HepG2 (cell line): Measurements from ENCODE around the gene ALPI. TPM values are rescaled to one million over a fixed set of nuclear protein-coding genes. Genes with fewer than 3 reads are reported as not detected.

Experiments used
- ATAC-seq: fragments of 200-7000 bp; cut with Tn5 transposase; 3 replicates; pipeline ENCODE4 v1.9.1; 2020; ENCODE audit warnings: mild to moderate bottlenecking, moderate library complexity
- BruUV-seq: library from RNA; stranded (reverse); fragments of 400-500 nt; replicated peaks from 2 replicates; lab custom pipeline; 2021; lab: Mats Ljungman, UMichigan
- CTCF ChIA-PET: fragments of 300-600 bp; formaldehyde crosslinking; extraction: SDS; loops from one replicate; lab custom pipeline; 2021; ENCODE audit warnings: low total read pairs, inconsistent platforms, low intra/inter-chr PET ratio; lab: Yijun Ruan, JAX
- POLR2A ChIA-PET: fragments of 350-600 bp; sonication (Branson Sonifier 250); formaldehyde crosslinking; loops from one replicate; lab custom pipeline; 2020; ENCODE audit warnings: antibody characterized with exemption, inconsistent platforms; lab: Yijun Ruan, JAX
- DNase-seq: peaks from one replicate; pipeline ENCODE4 v3.0.0-alpha.2; 2015; ENCODE audit warnings: low spot score
- FAIRE-seq: peaks from 3 replicates; lab custom pipeline; 2011; peaks lifted over from hg19 to GRCh38; lab: Jason Lieb, UNC
- H2AFZ ChIP-seq: one replicate; pipeline ENCODE4 v1.6.1; 2011; ENCODE audit warnings: low read length, inconsistent platforms
- H3K27ac ChIP-seq: fragments of 300-600 bp; 3 replicates; pipeline ENCODE4 v1.8.0; 2011; ENCODE audit warnings: mixed run types, mild to moderate bottlenecking, mixed read lengths, low read length, inconsistent platforms; ENCODE audit not compliant: insufficient read depth; ENCODE audit errors: extremely low read length
- H3K27me3 ChIP-seq, 2 experiments: fragments of 200-600 bp in 1 of 2; 2 replicates in 1 of 2; 3 replicates in 1 of 2; pipeline versions ENCODE4 v1.6.0 to v1.8.0; 2011; ENCODE audit warnings: low read length in 2 of 2, mild to moderate bottlenecking in 2 of 2, moderate library complexity in 2 of 2, inconsistent platforms in 1 of 2; ENCODE audit not compliant: insufficient read depth in 2 of 2, control insufficient read depth in 1 of 2
- H3K36me3 ChIP-seq, 2 experiments: fragments of 200-600 bp in 1 of 2; replicated peaks in 1 of 2; 2 replicates in 1 of 2; 3 replicates in 1 of 2; pipeline versions ENCODE4 v1.5.1 to v1.8.0; 2011; ENCODE audit warnings: low read length in 2 of 2, inconsistent platforms in 1 of 2; ENCODE audit not compliant: insufficient read depth in 2 of 2, control insufficient read depth in 1 of 2
- H3K4me1 ChIP-seq: 2 replicates; pipeline ENCODE4 v1.5.1; 2012; ENCODE audit warnings: low read length, inconsistent platforms; ENCODE audit not compliant: insufficient read depth
- H3K4me2 ChIP-seq: 2 replicates; pipeline ENCODE4 v1.6.0; 2011; ENCODE audit warnings: low read depth, low read length, inconsistent platforms
- H3K4me3 ChIP-seq, 3 experiments: fragments of 200-600 bp in 1 of 3; sonication (generic), shearing (Covaris generic) in 1 of 3; replicated peaks in 1 of 3; 2 replicates each; pipeline ENCODE4 v1.5.1; 2011 to 2016; ENCODE audit warnings: low read length in 3 of 3, inconsistent platforms in 2 of 3, low read depth in 2 of 3, mild to moderate bottlenecking in 2 of 3, control low read depth in 1 of 3, mixed read lengths in 1 of 3; ENCODE audit not compliant: insufficient read depth in 1 of 3
- H3K79me2 ChIP-seq: one replicate; pipeline ENCODE4 v1.6.1; 2011; ENCODE audit warnings: low read length, inconsistent platforms; ENCODE audit not compliant: insufficient read depth
- H3K9ac ChIP-seq: 2 replicates; pipeline ENCODE4 v1.6.0; 2011; ENCODE audit warnings: mild to moderate bottlenecking, low read depth, low read length, inconsistent platforms; ENCODE audit not compliant: insufficient read depth
- H3K9me3 ChIP-seq: 2 replicates; pipeline ENCODE4 v1.5.1; 2012; ENCODE audit warnings: mild to moderate bottlenecking, low read length
- H4K20me1 ChIP-seq: 2 replicates; pipeline ENCODE4 v1.6.0; 2011; ENCODE audit warnings: inconsistent platforms, mild to moderate bottlenecking, low read length, moderate library complexity; ENCODE audit not compliant: insufficient read depth
- ZBTB3 ChIP-seq: sonication (generic); formaldehyde crosslinking; IDR thresholded peaks from 2 replicates; pipeline ENCODE4 v1.4.0; 2020; ENCODE audit warnings: low read depth, mild to moderate bottlenecking, moderate library complexity, missing genetic modification reagents, borderline replicate concordance
- ZFP41 ChIP-seq: sonication (generic); formaldehyde crosslinking; IDR thresholded peaks from 2 replicates; pipeline ENCODE4 v1.4.0; 2020; ENCODE audit warnings: mild to moderate bottlenecking, missing genetic modification reagents, borderline replicate concordance
- ZNF839 ChIP-seq: sonication (generic); formaldehyde crosslinking; IDR thresholded peaks from 2 replicates; pipeline ENCODE4 v1.4.0; 2020; ENCODE audit warnings: missing genetic modification reagents, mild to moderate bottlenecking, borderline replicate concordance
- WGBS: methylation state at CpG from one replicate; pipeline ENCODE4 v1.1.6; 2017; ENCODE audit warnings: low lambda C conversion rate; 5-methylcytosine and 5-hydroxymethylcytosine counted together
- in situ Hi-C: cut with HindIII; loops from 2 replicates; pipeline ENCODE4 v1.10.0; 2017; ENCODE audit warnings: low pct_unique_long_range_greater_than_20kb; ENCODE audit not compliant: extremely low pct_ligation_motif_present
- intact Hi-C: fragments of 100-400 bp; cut with micrococcal nuclease; formaldehyde crosslinking; loops from one replicate; pipeline ENCODE4 v1.10.0; 2022; ENCODE audit not compliant: unreplicated experiment
- polyA plus RNA-seq, 8 experiments: library from polyadenylated mRNA; depleted of rRNA in 3 of 8; stranded (reverse) in 7 of 8; unstranded in 1 of 8; fragments of >200 nt; fragmentation: Illumina TruSeq in 4 of 8; extraction: Trizol in 4 of 8; gene quantifications; 2 replicates each; pipeline versions ENCODE4 v1.2.1 to v1.2.3, GENCODE V29; 2011 to 2016; ENCODE audit warnings: low read depth in 4 of 8, missing spikeins in 1 of 8, mixed read lengths in 1 of 8; ENCODE audit not compliant: insufficient read depth in 1 of 8
- total RNA-seq, 5 experiments: library from RNA; depleted of rRNA; stranded (reverse); fragments of >200 nt; fragmentation: Illumina TruSeq; extraction: Trizol; gene quantifications; 2 replicates each; pipeline ENCODE4 v1.2.3, GENCODE V29; 2016; ENCODE audit warnings: low read depth in 1 of 5
- TF ChIP-seq, protein P1 (sequence below): sonication (generic); formaldehyde crosslinking; IDR thresholded peaks from 2 replicates; pipeline ENCODE4 v1.5.0; 2020; ENCODE audit warnings: mild to moderate bottlenecking, missing genetic modification reagents

Gene ALPI
- total and polyA plus RNA-seq, 2 of the 13 experiments (the other 11 are each of a cell fraction or from before 2014, with no cell fraction given) = not detected

DNA sequence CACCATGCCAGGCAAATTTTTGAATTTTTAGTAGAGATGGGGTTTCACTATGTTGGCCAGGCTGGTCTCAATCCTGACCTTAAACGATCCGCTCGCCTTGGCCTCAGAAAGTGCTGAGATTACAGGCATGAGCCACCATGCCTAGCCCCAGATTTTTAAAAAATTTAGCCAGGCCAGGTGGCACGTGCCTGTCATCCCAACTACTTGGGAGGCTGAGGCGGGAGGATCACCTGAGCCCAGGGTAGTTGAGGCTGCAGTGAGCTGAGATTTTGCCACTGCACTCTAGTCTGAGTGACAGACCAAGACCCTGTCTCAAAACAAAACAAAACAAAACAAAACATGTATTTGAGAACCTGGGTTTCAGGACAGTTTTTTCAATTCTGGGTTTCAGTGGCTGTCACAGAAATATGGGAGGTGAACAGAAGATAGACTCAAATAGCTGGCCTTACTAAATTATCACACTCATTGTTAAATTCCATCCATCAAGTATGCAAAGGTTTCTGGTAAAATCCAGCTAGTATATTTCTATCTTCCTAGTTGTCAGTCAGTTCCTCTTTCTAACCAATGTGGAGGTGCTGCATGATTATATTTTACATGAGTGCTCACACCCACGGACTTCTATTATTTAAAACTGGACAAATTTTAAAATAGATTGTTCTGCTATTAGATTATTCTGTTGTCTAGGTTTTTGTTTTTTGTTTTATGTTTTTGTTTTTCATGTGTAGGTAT, 43.9 kb upstream of the ALPI start:
- BruUV-seq = no TSS peak
- H3K27ac ChIP-seq = no peak overlapping the region

DNA sequence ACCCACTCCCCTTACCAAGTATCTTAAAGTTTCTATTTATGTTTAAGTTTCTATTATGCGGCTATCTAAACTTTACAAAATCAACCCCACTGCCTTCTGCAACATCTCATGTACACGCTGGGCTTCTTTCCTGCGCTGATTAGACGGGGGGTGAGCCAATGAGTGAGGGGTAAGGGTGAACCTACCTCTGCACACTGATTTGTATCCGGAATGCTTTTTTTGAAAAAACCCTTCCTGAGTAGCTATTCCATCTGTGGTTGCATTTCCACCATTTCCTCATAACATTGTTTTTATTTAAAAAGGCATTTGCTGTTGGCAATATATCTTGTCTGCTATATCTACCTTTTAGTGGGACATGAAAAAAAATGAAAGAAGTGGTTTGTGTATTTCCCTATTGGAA, 43.0 kb upstream of the ALPI start:
- no peak for TF ChIP-seq ZBTB3 (CRISPR knock-in tag)
- TF ChIP-seq ZNF839 (CRISPR knock-in tag) = no peak
- TF ChIP-seq, protein P1, sequence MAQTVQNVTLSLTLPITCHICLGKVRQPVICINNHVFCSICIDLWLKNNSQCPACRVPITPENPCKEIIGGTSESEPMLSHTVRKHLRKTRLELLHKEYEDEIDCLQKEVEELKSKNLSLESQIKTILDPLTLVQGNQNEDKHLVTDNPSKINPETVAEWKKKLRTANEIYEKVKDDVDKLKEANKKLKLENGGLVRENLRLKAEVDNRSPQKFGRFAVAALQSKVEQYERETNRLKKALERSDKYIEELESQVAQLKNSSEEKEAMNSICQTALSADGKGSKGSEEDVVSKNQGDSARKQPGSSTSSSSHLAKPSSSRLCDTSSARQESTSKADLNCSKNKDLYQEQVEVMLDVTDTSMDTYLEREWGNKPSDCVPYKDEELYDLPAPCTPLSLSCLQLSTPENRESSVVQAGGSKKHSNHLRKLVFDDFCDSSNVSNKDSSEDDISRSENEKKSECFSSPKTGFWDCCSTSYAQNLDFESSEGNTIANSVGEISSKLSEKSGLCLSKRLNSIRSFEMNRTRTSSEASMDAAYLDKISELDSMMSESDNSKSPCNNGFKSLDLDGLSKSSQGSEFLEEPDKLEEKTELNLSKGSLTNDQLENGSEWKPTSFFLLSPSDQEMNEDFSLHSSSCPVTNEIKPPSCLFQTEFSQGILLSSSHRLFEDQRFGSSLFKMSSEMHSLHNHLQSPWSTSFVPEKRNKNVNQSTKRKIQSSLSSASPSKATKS (CRISPR knock-in tag) = no peak
- H3K79me2 ChIP-seq = no peaks in the 10 kb centered on the region
- FAIRE-seq (no peak), DNase-seq (no peak), ATAC-seq (no peak)
- no peaks in the 10 kb centered on the region for H3K36me3 ChIP-seq
- in situ Hi-C loops (no loop called here), intact Hi-C loops (no loop called here)
- 19% methylated on average over 5 of the region's 5 CpGs for WGBS
- ChIA-PET CTCF (no interaction called here), POLR2A (no interaction called here)
- H4K20me1 ChIP-seq = no peaks in the 10 kb centered on the region
- no TSS peak for BruUV-seq
- H3K4me1 ChIP-seq = no peaks in the 10 kb centered on the region
- H3K27ac ChIP-seq = no peak overlapping the region
- no peak overlapping the region for H2AFZ ChIP-seq
- H3K27me3 ChIP-seq = peaks cover 4 to 54% of the 10 kb centered on the region in 2 experiments; a peak in 4 of 5 replicates
- H3K9me3 ChIP-seq = no peaks in the 10 kb centered on the region
- H3K9ac ChIP-seq = no peak overlapping the region
- no peak overlapping the region for H3K4me3 ChIP-seq
- H3K4me2 ChIP-seq = no peak overlapping the region

More for the DNA sequence above, 43.9 kb upstream of the ALPI start:
- CTCF ChIA-PET = no interaction called here
- Histone ChIP-seq H3K4me1 (peaks cover 8% of the 10 kb centered on the region), H2AFZ (no peak overlapping the region)
- in situ Hi-C loops = no loop called here
- TF ChIP-seq ZFP41 (CRISPR knock-in tag) = no peak
- TF ChIP-seq, all 625 proteins: peak for 0
- 59% methylated on average over 6 of the region's 6 CpGs for WGBS
- Histone ChIP-seq H3K4me2 (no peak overlapping the region), H3K9me3 (no peaks in the 10 kb centered on the region), H3K36me3 (no peaks in the 10 kb centered on the region), H3K4me3 (no peak overlapping the region), H4K20me1 (no peaks in the 10 kb centered on the region), H3K27me3 (peaks cover 1 to 49% of the 10 kb centered on the region in 2 experiments; a peak in 4 of 5 replicates), H3K79me2 (no peaks in the 10 kb centered on the region), H3K9ac (no peak overlapping the region)
- POLR2A ChIA-PET = no interaction called here
- FAIRE-seq = no peak
- intact Hi-C loops = no loop called here
- no peak for DNase-seq
- ATAC-seq = no peak
